HepG2 (cell line): ENCODE data around the gene GLRX2. TPM values are rescaled to one million over a fixed set of nuclear protein-coding genes. Genes with fewer than 3 reads are reported as not detected.
A peak's percentile ranks its signal among the peaks of the same experiment; 100 is the strongest.

Experiments
- FOXJ3 ChIP-seq: sonication (generic); formaldehyde crosslinking; IDR thresholded peaks from 2 replicates; pipeline ENCODE4 v1.4.0; 2020; ENCODE audit warnings: missing genetic modification reagents, mild to moderate bottlenecking, borderline replicate concordance
- GABPA ChIP-seq, 2 experiments: IDR thresholded peaks; 2 replicates each; pipeline ENCODE4 v1.6.1; 2011 to 2016; ENCODE audit warnings: low read depth in 2 of 2, low read length in 1 of 2, missing biosample characterization in 1 of 2, missing genetic modification characterization in 1 of 2
- GABPB1 ChIP-seq: IDR thresholded peaks from 2 replicates; pipeline ENCODE4 v1.6.1; 2016; ENCODE audit warnings: mild to moderate bottlenecking, missing genetic modification reagents, moderate library complexity, missing compliant biosample characterization
- IKZF5 ChIP-seq: IDR thresholded peaks from 2 replicates; pipeline ENCODE4 v1.6.1; 2018; ENCODE audit warnings: missing genetic modification reagents, mild to moderate bottlenecking, missing compliant biosample characterization
- KMT2A ChIP-seq: sonication (generic); formaldehyde crosslinking; IDR thresholded peaks from 2 replicates; pipeline ENCODE4 v1.4.0; 2020; ENCODE audit warnings: missing genetic modification reagents
- LRRFIP1 ChIP-seq: sonication (generic); formaldehyde crosslinking; conservative IDR thresholded peaks from 2 replicates; pipeline ENCODE4 v1.4.0; 2020; ENCODE audit warnings: missing genetic modification reagents
- MAFG ChIP-seq: sonication (generic); formaldehyde crosslinking; IDR thresholded peaks from 2 replicates; pipeline ENCODE4 v1.5.1; 2020; ENCODE audit warnings: mild to moderate bottlenecking, missing genetic modification reagents
- REPIN1 ChIP-seq: sonication (generic); formaldehyde crosslinking; IDR thresholded peaks from 2 replicates; pipeline ENCODE4 v1.8.0; 2022; ENCODE audit warnings: missing genetic modification reagents, low read depth, mild to moderate bottlenecking, borderline replicate concordance
- SSRP1 ChIP-seq: IDR thresholded peaks from 2 replicates; pipeline ENCODE4 v1.6.1; 2016; ENCODE audit warnings: control low read depth
- ZMAT3 ChIP-seq: sonication (generic); formaldehyde crosslinking; conservative IDR thresholded peaks from 2 replicates; pipeline ENCODE4 v1.7.0; 2021; ENCODE audit warnings: missing genetic modification reagents
- ZMYM3 ChIP-seq: sonication (generic); formaldehyde crosslinking; IDR thresholded peaks from 2 replicates; pipeline ENCODE4 v1.5.1; 2020; ENCODE audit warnings: mild to moderate bottlenecking, missing genetic modification reagents
- polyA plus RNA-seq, 8 experiments: library from polyadenylated mRNA; depleted of rRNA in 3 of 8; stranded (reverse) in 7 of 8; unstranded in 1 of 8; fragments of >200 nt; fragmentation: Illumina TruSeq in 4 of 8; extraction: Trizol in 4 of 8; gene quantifications; 2 replicates each; pipeline versions ENCODE4 v1.2.1 to v1.2.3, GENCODE V29; 2011 to 2016; ENCODE audit warnings: low read depth in 4 of 8, missing spikeins in 1 of 8, mixed read lengths in 1 of 8; ENCODE audit not compliant: insufficient read depth in 1 of 8
- total RNA-seq, 5 experiments: library from RNA; depleted of rRNA; stranded (reverse); fragments of >200 nt; fragmentation: Illumina TruSeq; extraction: Trizol; gene quantifications; 2 replicates each; pipeline ENCODE4 v1.2.3, GENCODE V29; 2016; ENCODE audit warnings: low read depth in 1 of 5

The GLRX2 gene
- total and polyA plus RNA-seq, 2 of the 13 experiments (the other 11 are each of a cell fraction or from before 2014, with no cell fraction given): 11.9 to 39.0 TPM

DNA sequence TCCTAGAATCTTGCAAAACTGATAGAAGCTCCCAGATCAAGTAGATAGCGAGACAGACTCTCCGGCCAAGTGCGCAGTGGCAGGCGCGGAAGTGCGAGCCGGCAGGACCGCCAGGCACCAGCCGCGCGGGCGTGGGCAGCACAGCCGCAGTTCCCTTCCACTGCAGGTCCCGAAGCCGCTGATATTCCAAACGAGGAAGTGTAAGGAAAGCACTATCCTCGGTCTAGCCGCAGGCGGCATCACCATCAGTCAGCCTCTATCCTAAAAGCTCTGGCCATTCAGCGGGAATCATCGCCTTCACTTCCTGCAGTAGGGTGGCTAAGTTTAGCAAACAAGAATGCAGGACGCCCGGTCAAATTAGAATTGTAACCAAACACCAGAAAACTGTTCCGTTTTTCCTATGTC is 710 bp downstream of the GLRX2 start (continued):
- TF ChIP-seq IKZF5 (CRISPR knock-in tag) (no peak), MAFG (CRISPR knock-in tag) (no peak), LRRFIP1 (CRISPR knock-in tag) (no peak), ZMYM3 (CRISPR knock-in tag) (0 out of 2 replicates have a peak, but pooled peaks have one; percentile 22), SSRP1 (0 out of 2 replicates have a peak, but pooled peaks have one; percentile 24), GABPA (IDR thresholded peaks at IDR 0.05; ENCODE audit: low read depth, low read length) (no peak), GABPA (CRISPR knock-in tag; IDR thresholded peaks at IDR 0.05; ENCODE audit: low read depth) (peak; percentile 16; the same call in 1 of the 2 replicates), FOXJ3 (CRISPR knock-in tag) (no peak), KMT2A (CRISPR knock-in tag) (peak; percentile 27; the same call in 1 of the 2 replicates), ZMAT3 (CRISPR knock-in tag) (0 out of 2 replicates have a peak, but pooled peaks have one; percentile 2), GABPB1 (CRISPR knock-in tag) (0 out of 2 replicates have a peak, but pooled peaks have one; percentile 32), REPIN1 (CRISPR knock-in tag) (no peak)
